Adipocyte (in vitro differentiated cells): ENCODE measurements around the gene FAM187B.

ENCODE experiments used
- DNase-seq: peaks from one replicate; pipeline ENCODE4 v3.0.0-alpha.2; 2015; ENCODE audit warnings: low read depth
- H3K27me3 ChIP-seq: replicated peaks from 2 replicates; pipeline ENCODE4 v1.7.0; 2013; ENCODE audit warnings: mild to moderate bottlenecking, low read length, moderate library complexity; ENCODE audit not compliant: control insufficient read depth, insufficient read depth
- H3K36me3 ChIP-seq: 2 replicates; pipeline ENCODE4 v1.7.0; 2013; ENCODE audit warnings: low read length, mild to moderate bottlenecking, moderate library complexity; ENCODE audit not compliant: control insufficient read depth, insufficient read depth, severe bottlenecking
- H3K4me1 ChIP-seq: 2 replicates; pipeline ENCODE4 v1.7.0; 2013; ENCODE audit warnings: mild to moderate bottlenecking, low read length, moderate library complexity; ENCODE audit not compliant: control insufficient read depth, insufficient read depth
- H3K4me3 ChIP-seq: 2 replicates; pipeline ENCODE4 v1.7.0; 2013; ENCODE audit warnings: mild to moderate bottlenecking, low read length, moderate library complexity
- H3K9ac ChIP-seq: 2 replicates; pipeline ENCODE4 v1.7.0; 2013; ENCODE audit warnings: mild to moderate bottlenecking, low read length, moderate library complexity
- H3K9me3 ChIP-seq: 2 replicates; pipeline ENCODE4 v1.7.0; 2013; ENCODE audit warnings: mild to moderate bottlenecking, low read length, moderate library complexity; ENCODE audit not compliant: control insufficient read depth

Gene FAM187B

GRCh38 chr19:35267818-35268535 lies 39.4 kb upstream of the FAM187B start:
- H3K27me3 ChIP-seq: no peaks in the 10 kb centered on the region
- H3K9ac ChIP-seq: peak overlapping the region; percentile 100
- H3K9me3 ChIP-seq: no peaks in the 10 kb centered on the region
- H3K4me3 ChIP-seq: peak overlapping the region; percentile 97
- DNase-seq: peak; percentile 91
- H3K4me1 ChIP-seq: peaks cover 23% of the 10 kb centered on the region
- peaks cover 23% of the 10 kb centered on the region for H3K36me3 ChIP-seq

GRCh38 chr19:35267353-35267817 lies 38.8 kb upstream of the FAM187B start:
- H3K4me1 ChIP-seq: peaks cover 23% of the 10 kb centered on the region
- H3K9me3 ChIP-seq: no peaks in the 10 kb centered on the region
- no peaks in the 10 kb centered on the region for H3K27me3 ChIP-seq
- DNase-seq: peak; percentile 73
- H3K4me3 ChIP-seq: peak overlapping the region; percentile 97
- peak overlapping the region; percentile 100 for H3K9ac ChIP-seq
- H3K36me3 ChIP-seq: peaks cover 22% of the 10 kb centered on the region

GRCh38 chr19:35266520-35267352 lies 38.2 kb upstream of the FAM187B start:
- Histone ChIP-seq H3K4me3 (peak overlapping the region; percentile 97), H3K9me3 (no peaks in the 10 kb centered on the region), H3K4me1 (peaks cover 23% of the 10 kb centered on the region), H3K36me3 (peaks cover 16% of the 10 kb centered on the region), H3K27me3 (no peaks in the 10 kb centered on the region), H3K9ac (peak overlapping the region; percentile 100)
- peak; percentile 47 for DNase-seq

- H3K9ac ChIP-seq: peak overlapping the region; percentile 100
- no peak overlapping the region for H3K4me3 ChIP-seq
- DNase-seq: no peak
- H3K36me3 ChIP-seq: peaks cover 8% of the 10 kb centered on the region
- no peaks in the 10 kb centered on the region for H3K27me3 ChIP-seq
- no peaks in the 10 kb centered on the region for H3K9me3 ChIP-seq
- H3K4me1 ChIP-seq: peaks cover 23% of the 10 kb centered on the region
These were observed 37.5 kb upstream of the FAM187B start for GRCh38 chr19:35265900-35266519.

GRCh38 chr19:35265126-35265899 lies 36.8 kb upstream of the FAM187B start:
- no peak overlapping the region for H3K9ac ChIP-seq
- peaks cover 1% of the 10 kb centered on the region for H3K36me3 ChIP-seq
- H3K4me1 ChIP-seq: peaks cover 23% of the 10 kb centered on the region
- no peaks in the 10 kb centered on the region for H3K27me3 ChIP-seq
- no peaks in the 10 kb centered on the region for H3K9me3 ChIP-seq
- DNase-seq: no peak
- H3K4me3 ChIP-seq: no peak overlapping the region

- Histone ChIP-seq H3K4me1 (peaks cover 23% of the 10 kb centered on the region), H3K9ac (no peak overlapping the region), H3K27me3 (no peaks in the 10 kb centered on the region), H3K36me3 (no peaks in the 10 kb centered on the region), H3K9me3 (no peaks in the 10 kb centered on the region), H3K4me3 (no peak overlapping the region)
- DNase-seq: no peak
These were observed 36.0 kb upstream of the FAM187B start for GRCh38 chr19:35264268-35265125.

- peaks cover 23% of the 10 kb centered on the region for H3K4me1 ChIP-seq
- peaks cover 16% of the 10 kb centered on the region for H3K27me3 ChIP-seq
- no peaks in the 10 kb centered on the region for H3K9me3 ChIP-seq
- no peak overlapping the region for H3K4me3 ChIP-seq
- H3K36me3 ChIP-seq: no peaks in the 10 kb centered on the region
- H3K9ac ChIP-seq: no peak overlapping the region
- no peak for DNase-seq
These were observed 33.7 kb upstream of the FAM187B start for GRCh38 chr19:35262101-35262761.

- no peak for DNase-seq
- Histone ChIP-seq H3K4me1 (peaks cover 19% of the 10 kb centered on the region), H3K27me3 (peaks cover 20% of the 10 kb centered on the region), H3K36me3 (no peaks in the 10 kb centered on the region), H3K9ac (no peak overlapping the region), H3K4me3 (no peak overlapping the region), H3K9me3 (no peaks in the 10 kb centered on the region)
These were observed 33.0 kb upstream of the FAM187B start for GRCh38 chr19:35261356-35262100.

- H3K4me1 ChIP-seq: peaks cover 11% of the 10 kb centered on the region
- no peak overlapping the region for H3K9ac ChIP-seq
- DNase-seq: no peak
- no peaks in the 10 kb centered on the region for H3K9me3 ChIP-seq
- H3K36me3 ChIP-seq: no peaks in the 10 kb centered on the region
- H3K4me3 ChIP-seq: no peak overlapping the region
- H3K27me3 ChIP-seq: peaks cover 20% of the 10 kb centered on the region
These were observed 32.3 kb upstream of the FAM187B start for GRCh38 chr19:35260694-35261304.
